Chondrocyte (in vitro differentiated cells): ENCODE results near the gene CYSRT1. TPM values are rescaled to one million over a fixed set of nuclear protein-coding genes. Genes with fewer than 3 reads are reported as not detected.
"Not testable (repeated sequence)": the region's sequence is repeated elsewhere in the genome, so short reads cannot be mapped to it uniquely, and the experiment has no call there.

Experiments used
- DNase-seq: peaks from one replicate; pipeline ENCODE4 v3.0.0; 2021; ENCODE audit warnings: mixed read lengths, low spot score
- H3K27ac Mint-ChIP-seq: one replicate; pipeline ENCODE4 v1.8.0; 2021; ENCODE audit warnings: mild to moderate bottlenecking, moderate library complexity, mixed read lengths; ENCODE audit not compliant: unreplicated experiment
- H3K27me3 Mint-ChIP-seq: 2 replicates; pipeline ENCODE4 v1.8.0; 2021; ENCODE audit warnings: low read depth, mixed read lengths
- H3K36me3 Mint-ChIP-seq: 2 replicates; pipeline ENCODE4 v1.8.0; 2021; ENCODE audit warnings: low read depth, mixed read lengths
- H3K4me1 Mint-ChIP-seq: 2 replicates; pipeline ENCODE4 v1.8.0; 2021; ENCODE audit warnings: low read depth, mild to moderate bottlenecking, mixed read lengths
- H3K4me3 Mint-ChIP-seq: one replicate; pipeline ENCODE4 v1.8.0; 2021; ENCODE audit warnings: mild to moderate bottlenecking, moderate library complexity, mixed read lengths; ENCODE audit not compliant: unreplicated experiment
- H3K9me3 Mint-ChIP-seq: 2 replicates; pipeline ENCODE4 v1.8.0; 2021; ENCODE audit warnings: low read depth, mixed read lengths
- total RNA-seq: library from RNA; stranded (reverse); gene quantifications from 3 replicates; pipeline ENCODE4 v1.2.1, GENCODE V29; 2021
- TF ChIP-seq, protein P1 (sequence below): fragments of 200-600 bp; sonication (generic); IDR thresholded peaks from 2 replicates; pipeline ENCODE4 v1.5.0; 2021; ENCODE audit warnings: antibody characterized with exemption, mild to moderate bottlenecking, moderate library complexity

The CYSRT1 gene
- total RNA-seq, 1 donor from 2014 or later, result 0.92 TPM

- Mint-ChIP-seq H3K27me3 (no peaks in the 10 kb centered on the region), H3K27ac (no peak overlapping the region), H3K36me3 (no peaks in the 10 kb centered on the region), H3K9me3 (no peaks in the 10 kb centered on the region), H3K4me1 (peaks cover 11% of the 10 kb centered on the region), H3K4me3 (no peak overlapping the region)
- TF ChIP-seq, protein P1, sequence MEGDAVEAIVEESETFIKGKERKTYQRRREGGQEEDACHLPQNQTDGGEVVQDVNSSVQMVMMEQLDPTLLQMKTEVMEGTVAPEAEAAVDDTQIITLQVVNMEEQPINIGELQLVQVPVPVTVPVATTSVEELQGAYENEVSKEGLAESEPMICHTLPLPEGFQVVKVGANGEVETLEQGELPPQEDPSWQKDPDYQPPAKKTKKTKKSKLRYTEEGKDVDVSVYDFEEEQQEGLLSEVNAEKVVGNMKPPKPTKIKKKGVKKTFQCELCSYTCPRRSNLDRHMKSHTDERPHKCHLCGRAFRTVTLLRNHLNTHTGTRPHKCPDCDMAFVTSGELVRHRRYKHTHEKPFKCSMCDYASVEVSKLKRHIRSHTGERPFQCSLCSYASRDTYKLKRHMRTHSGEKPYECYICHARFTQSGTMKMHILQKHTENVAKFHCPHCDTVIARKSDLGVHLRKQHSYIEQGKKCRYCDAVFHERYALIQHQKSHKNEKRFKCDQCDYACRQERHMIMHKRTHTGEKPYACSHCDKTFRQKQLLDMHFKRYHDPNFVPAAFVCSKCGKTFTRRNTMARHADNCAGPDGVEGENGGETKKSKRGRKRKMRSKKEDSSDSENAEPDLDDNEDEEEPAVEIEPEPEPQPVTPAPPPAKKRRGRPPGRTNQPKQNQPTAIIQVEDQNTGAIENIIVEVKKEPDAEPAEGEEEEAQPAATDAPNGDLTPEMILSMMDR, result peak; percentile 43
- DNase-seq, result no peak
These were observed 12.0 kb downstream of the CYSRT1 start for GRCh38 chr9:137236936-137237421.

DNA sequence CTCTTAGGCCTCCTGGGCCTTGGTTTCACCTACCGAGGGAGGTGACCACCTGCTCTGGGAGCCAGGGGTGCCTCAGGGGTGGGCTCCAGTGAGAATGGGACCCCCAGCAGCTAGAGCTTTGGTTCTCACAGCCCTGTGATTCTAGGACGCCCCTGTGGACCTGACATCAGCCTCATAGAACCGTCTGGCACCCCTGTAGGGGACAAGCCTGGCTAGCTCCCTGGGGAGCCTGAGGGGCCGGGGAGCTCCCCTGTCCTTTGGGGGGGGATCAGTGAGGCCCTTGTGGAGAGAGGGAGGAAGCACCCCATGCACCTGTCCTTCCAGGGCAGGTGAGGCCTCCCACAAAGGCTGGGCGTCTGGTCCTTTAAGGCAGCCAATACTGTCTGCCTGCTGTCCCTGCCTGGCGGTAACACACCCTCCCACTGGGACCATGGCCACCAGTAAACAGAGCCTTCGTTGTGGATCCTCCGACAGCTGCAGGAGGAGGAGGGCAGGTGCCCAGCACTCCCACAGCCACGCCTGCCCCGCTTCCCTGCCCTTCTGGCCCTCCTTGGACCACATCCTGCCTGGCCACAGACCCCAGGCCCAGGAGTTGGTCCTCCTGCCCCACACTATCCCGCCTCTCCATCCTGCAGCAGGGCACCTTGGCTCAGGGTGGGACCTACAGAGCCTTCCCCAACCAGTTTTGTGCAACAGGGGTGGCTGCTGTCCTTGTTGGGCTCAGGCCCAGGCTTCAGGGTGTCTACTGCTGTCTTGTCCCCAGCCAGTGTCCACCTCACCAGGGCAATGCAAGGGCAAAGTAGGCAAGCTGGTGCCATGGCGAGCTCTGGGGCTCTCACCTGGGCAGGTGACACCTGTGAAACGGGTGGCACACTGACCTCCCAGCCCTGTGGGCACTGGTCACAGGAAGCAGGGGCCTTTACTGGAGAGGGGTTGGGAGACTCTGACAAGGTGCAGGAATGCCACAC is 13.1 kb downstream of the CYSRT1 start:
- Mint-ChIP-seq H3K4me3 (no peak overlapping the region), H3K4me1 (peaks cover 21% of the 10 kb centered on the region), H3K36me3 (peaks cover 9% of the 10 kb centered on the region), H3K27ac (no peak overlapping the region), H3K9me3 (no peaks in the 10 kb centered on the region), H3K27me3 (no peaks in the 10 kb centered on the region)
- no peak for DNase-seq
- TF ChIP-seq, protein P1, result no peak

- H3K4me3 Mint-ChIP-seq, result peak overlapping the region; percentile 70
- H3K27me3 Mint-ChIP-seq, H3K9me3 Mint-ChIP-seq, DNase-seq: not testable (repeated sequence)
- peaks cover 30% of the 10 kb centered on the region for H3K4me1 Mint-ChIP-seq
- H3K27ac Mint-ChIP-seq, result peak overlapping the region; percentile 85
- H3K36me3 Mint-ChIP-seq, result peaks cover 10% of the 10 kb centered on the region
These were observed 14.7 kb downstream of the CYSRT1 start for GRCh38 chr9:137239541-137240200.

- Mint-ChIP-seq H3K27me3 (no peaks in the 10 kb centered on the region), H3K36me3 (peaks cover 10% of the 10 kb centered on the region), H3K27ac (peak overlapping the region; percentile 85), H3K4me1 (peaks cover 30% of the 10 kb centered on the region), H3K4me3 (peak overlapping the region; percentile 70), H3K9me3 (no peaks in the 10 kb centered on the region)
- DNase-seq, result no peak
- TF ChIP-seq, protein P1, result peak; percentile 33
These were observed 15.4 kb downstream of the CYSRT1 start for GRCh38 chr9:137240318-137240840.

- no peaks in the 10 kb centered on the region for H3K27me3 Mint-ChIP-seq
- H3K27ac Mint-ChIP-seq, result peak within 1 kb of the TSS; percentile 89
- no peaks in the 10 kb centered on the region for H3K9me3 Mint-ChIP-seq
- H3K4me1 Mint-ChIP-seq, result peaks cover 30% of the 10 kb centered on the region
- H3K36me3 Mint-ChIP-seq, result peaks cover 10% of the 10 kb centered on the region
- peak within 1 kb of the TSS; percentile 78 for H3K4me3 Mint-ChIP-seq
- TF ChIP-seq, protein P1, result no peak
- DNase-seq, result peak; percentile 99
These were observed 16.0 kb downstream of the CYSRT1 start, which contains the start of gene TUBB4B for GRCh38 chr9:137240841-137241489. Gene TUBB4B, plus strand, starts transcription at chr9:137241287. Its CDS starts 74 bp downstream, at chr9:137241361.
